Pancreas (tissue), 10 donors: ENCODE results near the gene CABLES1. TPM values are rescaled to one million over a fixed set of nuclear protein-coding genes. Genes with fewer than 3 reads are reported as not detected.

ENCODE experiments used
- ATAC-seq, 4 donors: fragments of 200-7000 bp; cut with Tn5 transposase; one replicate each; pipeline versions ENCODE4 v1.8.0 to v1.9.1; 2020; ENCODE audit warnings: mild to moderate bottlenecking in 4 of 4, moderate library complexity in 4 of 4
- DNase-seq, 6 donors: peaks; one replicate each; pipeline ENCODE4 v3.0.0-alpha.2; 2020
- FAIRE-seq: peaks from 2 replicates; lab custom pipeline; 2012; peaks lifted over from hg19 to GRCh38; lab: Jason Lieb, UNC
- H3K27ac ChIP-seq, 4 donors: fragments of 200-600 bp; sonication (generic); 1 replicate in 3 of 4; 2 replicates in 1 of 4; pipeline versions ENCODE4 v1.5.0 to v1.8.0; 2020
- H3K27me3 ChIP-seq, 4 donors: fragments of 200-600 bp; one replicate each; pipeline ENCODE4 v1.8.0; 2021
- H3K36me3 ChIP-seq, 3 donors: fragments of 200-600 bp; sonication (generic) in 1 of 3; one replicate each; pipeline versions ENCODE4 v1.5.0 to v1.8.0; 2020 to 2021
- H3K4me1 ChIP-seq, 3 donors: fragments of 200-600 bp; one replicate each; pipeline ENCODE4 v1.8.0; 2021
- H3K4me3 ChIP-seq, 4 donors: fragments of 200-600 bp; sonication (generic) in 2 of 4; one replicate each; pipeline versions ENCODE4 v1.5.0 to v1.8.0; 2020 to 2021
- H3K9me3 ChIP-seq, 4 donors: fragments of 200-600 bp; one replicate each; pipeline ENCODE4 v1.8.0; 2021
- CTCF ChIP-seq, 4 donors: fragments of 200-600 bp; sonication (generic) in 3 of 4; IDR thresholded peaks; one replicate each; pipeline versions ENCODE4 v1.5.0 to v1.8.0; 2021; ENCODE audit warnings: antibody characterized with exemption in 4 of 4
- WGBS, 2 donors: extraction: QIAGEN DNeasy Blood & Tissue Kit; methylation state at CpG; one replicate each; pipeline ENCODE4 v1.1.7; 2013; 5-methylcytosine and 5-hydroxymethylcytosine counted together
- intact Hi-C, 3 donors: fragments of 100-400 bp; cut with DNase I; formaldehyde crosslinking; loops; one replicate each; pipeline versions ENCODE4 v1.11.1 to v1.14.2; 2022
- polyA plus RNA-seq, 2 donors: library from polyadenylated mRNA; stranded (reverse); fragments of 200-250 nt; gene quantifications; one replicate each; pipeline ENCODE4 v1.2.3, GENCODE V29; 2013
- total RNA-seq, 6 donors: library from RNA; stranded (reverse); fragmentation: NEBNext Ultra II Directional in 4 of 6; extraction: Animal tissue kit (Norgen Biotek cat#: 25700) in 4 of 6; gene quantifications; one replicate each; pipeline versions ENCODE4 v1.2.1 to v1.2.4, GENCODE V29; 2021 to 2023
- donor health status: healthy with polysubstance abuse.
- donor health status: DM: no; HTN: no; CAD: no; lungs with moderate emphysema.
- donor health status: DM: no; HTN: no; CAD: no.
- donor health status: control.
- donor health status: control.
- donor health status: Bipolar disorder and iron deficiency.
- donor health status: DM: yes; HTN: yes; CAD: no.
- donor health status: DM: no; HTN: no; CAD: no.
- donor health status: DM: no; HTN: no; CAD: no.
- donor health status: DM: yes; HTN: yes; CAD: no.

Gene CABLES1
- total and polyA plus RNA-seq, 8 donors, result 2.0 to 5.7 (median 3.2) TPM

- Histone ChIP-seq H3K4me1 (peaks cover 4 to 40% (median 18%) of the 10 kb centered on the region in 3 donors), H3K36me3 (no peaks in the 10 kb centered on the region), H3K27ac (no peak overlapping the region), H3K27me3 (no peaks in the 10 kb centered on the region), H3K9me3 (no peaks in the 10 kb centered on the region), H3K4me3 (peak overlapping the region; percentile 28 to 73 (median 49))
- DNase-seq, result no peak
- intact Hi-C loops, result loop anchor here in 1 of 3 donors (10.0 kb wide), 1 partner anchor 238 kb away; no protein-coding TSS in a partner anchor
- no peak for TF ChIP-seq CTCF (IDR thresholded peaks at IDR 0.05)
- WGBS, 2 donors, result 53 to 77% methylated on average over 12 of the region's 12 CpGs
- no peak for FAIRE-seq
- no peak for ATAC-seq
These were observed 1.9 kb downstream of the CABLES1 start for GRCh38 chr18:23137097-23137635.

- intact Hi-C loops, result loop anchor here in 1 of 3 donors (10.0 kb wide), 1 partner anchor 237 kb away; no protein-coding TSS in a partner anchor
- DNase-seq, result no peak
- H3K9me3 ChIP-seq, result no peaks in the 10 kb centered on the region
- no peak overlapping the region for H3K27ac ChIP-seq
- no peak overlapping the region for H3K4me3 ChIP-seq
- H3K27me3 ChIP-seq, result no peaks in the 10 kb centered on the region
- peaks cover 8 to 46% (median 25%) of the 10 kb centered on the region in 3 donors for H3K4me1 ChIP-seq
- H3K36me3 ChIP-seq, result no peaks in the 10 kb centered on the region
- no peak for ATAC-seq
- no peak for FAIRE-seq
- 89 to 90% methylated on average over 9 of the region's 9 CpGs for WGBS, 2 donors
- TF ChIP-seq CTCF (IDR thresholded peaks at IDR 0.05), result no peak
These were observed 2.5 kb downstream of the CABLES1 start for GRCh38 chr18:23137788-23138216.

- no peak for TF ChIP-seq CTCF (IDR thresholded peaks at IDR 0.05)
- peak in 3 of 6 donors; percentile 25 to 53 (median 49) for DNase-seq
- Histone ChIP-seq H3K4me3 (no peak overlapping the region), H3K9me3 (no peaks in the 10 kb centered on the region), H3K36me3 (no peaks in the 10 kb centered on the region), H3K27ac (no peak overlapping the region), H3K27me3 (no peaks in the 10 kb centered on the region), H3K4me1 (peaks cover 15 to 48% (median 30%) of the 10 kb centered on the region in 3 donors)
- FAIRE-seq, result no peak
- intact Hi-C loops, result loop anchor here in 1 of 3 donors (10.0 kb wide), 1 partner anchor 236 kb away; no protein-coding TSS in a partner anchor
- WGBS, 2 donors, result 45 to 47% methylated on average over 5 of the region's 5 CpGs
- ATAC-seq, result peak in 2 of 4 donors; percentile 21 to 32
These were observed 3.2 kb downstream of the CABLES1 start for GRCh38 chr18:23138471-23138870.

- FAIRE-seq, result no peak
- H3K4me3 ChIP-seq, result no peak overlapping the region
- H3K4me1 ChIP-seq, result peaks cover 17 to 35% (median 27%) of the 10 kb centered on the region in 3 donors
- WGBS, 2 donors, result 34 to 36% methylated on average over 12 of the region's 12 CpGs
- H3K27ac ChIP-seq, result peak overlapping the region in 3 of 4 donors; percentile 41 to 64 (median 43)
- TF ChIP-seq CTCF (IDR thresholded peaks at IDR 0.05), result no peak
- no peaks in the 10 kb centered on the region for H3K27me3 ChIP-seq
- H3K9me3 ChIP-seq, result no peaks in the 10 kb centered on the region
- no peaks in the 10 kb centered on the region for H3K36me3 ChIP-seq
- peak; percentile 42 to 65 (median 57) for ATAC-seq
- intact Hi-C loops, result no loop called here
- peak in 5 of 6 donors; percentile 33 to 66 (median 60) for DNase-seq
These were observed 6.1 kb downstream of the CABLES1 start for GRCh38 chr18:23141104-23141999.
